Neural cell (in vitro differentiated cells): Measurements from ENCODE around the gene PPM1N.

Experiments used
- TF ChIP-seq, protein P1 (sequence below): IDR thresholded peaks from 2 replicates; pipeline ENCODE4 v1.6.1; 2012; ENCODE audit warnings: borderline replicate concordance
- TF ChIP-seq, protein P2 (sequence below): fragments of 450-650 bp; IDR thresholded peaks from 2 replicates; pipeline ENCODE4 v1.5.1; 2014; ENCODE audit warnings: antibody characterized with exemption, mild to moderate bottlenecking, moderate library complexity; ENCODE audit not compliant: poor library complexity, severe bottlenecking

DNA sequence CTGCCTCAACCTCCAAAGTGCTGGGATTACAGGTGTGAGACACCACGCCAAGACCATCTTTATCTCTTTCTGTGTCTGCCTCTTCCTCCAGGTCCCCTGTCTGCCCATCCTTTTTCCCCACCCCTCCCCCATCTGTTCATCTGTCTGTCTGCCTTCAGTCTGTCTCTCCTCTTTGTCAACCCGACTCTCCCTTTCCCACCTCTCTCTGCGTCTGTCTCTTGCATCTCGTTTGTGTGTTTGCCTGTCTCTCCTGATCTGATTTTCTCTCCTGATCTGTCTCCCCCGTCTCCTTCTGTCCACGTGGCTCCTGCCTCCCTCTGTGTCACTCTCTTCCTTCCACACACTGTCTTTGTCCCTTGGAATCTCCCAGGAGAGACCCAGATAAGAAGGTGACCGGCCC, 19.0 kb downstream of the PPM1N start:
- TF ChIP-seq, protein P1, sequence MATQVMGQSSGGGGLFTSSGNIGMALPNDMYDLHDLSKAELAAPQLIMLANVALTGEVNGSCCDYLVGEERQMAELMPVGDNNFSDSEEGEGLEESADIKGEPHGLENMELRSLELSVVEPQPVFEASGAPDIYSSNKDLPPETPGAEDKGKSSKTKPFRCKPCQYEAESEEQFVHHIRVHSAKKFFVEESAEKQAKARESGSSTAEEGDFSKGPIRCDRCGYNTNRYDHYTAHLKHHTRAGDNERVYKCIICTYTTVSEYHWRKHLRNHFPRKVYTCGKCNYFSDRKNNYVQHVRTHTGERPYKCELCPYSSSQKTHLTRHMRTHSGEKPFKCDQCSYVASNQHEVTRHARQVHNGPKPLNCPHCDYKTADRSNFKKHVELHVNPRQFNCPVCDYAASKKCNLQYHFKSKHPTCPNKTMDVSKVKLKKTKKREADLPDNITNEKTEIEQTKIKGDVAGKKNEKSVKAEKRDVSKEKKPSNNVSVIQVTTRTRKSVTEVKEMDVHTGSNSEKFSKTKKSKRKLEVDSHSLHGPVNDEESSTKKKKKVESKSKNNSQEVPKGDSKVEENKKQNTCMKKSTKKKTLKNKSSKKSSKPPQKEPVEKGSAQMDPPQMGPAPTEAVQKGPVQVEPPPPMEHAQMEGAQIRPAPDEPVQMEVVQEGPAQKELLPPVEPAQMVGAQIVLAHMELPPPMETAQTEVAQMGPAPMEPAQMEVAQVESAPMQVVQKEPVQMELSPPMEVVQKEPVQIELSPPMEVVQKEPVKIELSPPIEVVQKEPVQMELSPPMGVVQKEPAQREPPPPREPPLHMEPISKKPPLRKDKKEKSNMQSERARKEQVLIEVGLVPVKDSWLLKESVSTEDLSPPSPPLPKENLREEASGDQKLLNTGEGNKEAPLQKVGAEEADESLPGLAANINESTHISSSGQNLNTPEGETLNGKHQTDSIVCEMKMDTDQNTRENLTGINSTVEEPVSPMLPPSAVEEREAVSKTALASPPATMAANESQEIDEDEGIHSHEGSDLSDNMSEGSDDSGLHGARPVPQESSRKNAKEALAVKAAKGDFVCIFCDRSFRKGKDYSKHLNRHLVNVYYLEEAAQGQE = no peak
- TF ChIP-seq, protein P2, sequence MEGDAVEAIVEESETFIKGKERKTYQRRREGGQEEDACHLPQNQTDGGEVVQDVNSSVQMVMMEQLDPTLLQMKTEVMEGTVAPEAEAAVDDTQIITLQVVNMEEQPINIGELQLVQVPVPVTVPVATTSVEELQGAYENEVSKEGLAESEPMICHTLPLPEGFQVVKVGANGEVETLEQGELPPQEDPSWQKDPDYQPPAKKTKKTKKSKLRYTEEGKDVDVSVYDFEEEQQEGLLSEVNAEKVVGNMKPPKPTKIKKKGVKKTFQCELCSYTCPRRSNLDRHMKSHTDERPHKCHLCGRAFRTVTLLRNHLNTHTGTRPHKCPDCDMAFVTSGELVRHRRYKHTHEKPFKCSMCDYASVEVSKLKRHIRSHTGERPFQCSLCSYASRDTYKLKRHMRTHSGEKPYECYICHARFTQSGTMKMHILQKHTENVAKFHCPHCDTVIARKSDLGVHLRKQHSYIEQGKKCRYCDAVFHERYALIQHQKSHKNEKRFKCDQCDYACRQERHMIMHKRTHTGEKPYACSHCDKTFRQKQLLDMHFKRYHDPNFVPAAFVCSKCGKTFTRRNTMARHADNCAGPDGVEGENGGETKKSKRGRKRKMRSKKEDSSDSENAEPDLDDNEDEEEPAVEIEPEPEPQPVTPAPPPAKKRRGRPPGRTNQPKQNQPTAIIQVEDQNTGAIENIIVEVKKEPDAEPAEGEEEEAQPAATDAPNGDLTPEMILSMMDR = no peak
